Measurements from ENCODE around the gene CXCL10. TPM values are rescaled to one million over a fixed set of nuclear protein-coding genes. Genes with fewer than 3 reads are reported as not detected.
"Not testable (repeated sequence)": the region's sequence is repeated elsewhere in the genome, so short reads cannot be mapped to it uniquely, and the experiment has no call there.

Gene CXCL10
- total RNA-seq, 1 donor from 2014 or later: not detected

DNA sequence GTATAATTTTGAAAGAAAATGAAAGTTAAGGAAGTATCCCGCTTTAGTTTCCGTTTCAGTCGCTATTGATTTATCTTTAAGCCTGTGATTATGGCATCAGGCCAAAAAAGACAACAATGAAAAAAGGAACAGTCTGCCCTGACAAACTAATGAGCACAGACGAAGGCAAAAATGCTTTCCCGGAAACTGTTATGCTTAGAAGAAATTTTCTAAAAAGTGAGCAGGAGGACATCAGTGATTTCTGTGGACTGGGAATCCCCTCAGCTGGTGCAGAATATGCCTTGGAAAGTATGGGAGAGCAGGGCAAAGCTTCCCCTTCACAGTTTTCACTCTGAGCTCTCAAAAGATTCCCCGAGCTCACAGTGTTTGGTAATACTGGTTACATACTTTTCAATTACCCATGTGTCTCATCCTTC is 5.1 kb upstream of the CXCL10 start:
- peak; percentile 3 for DNase-seq (ENCODE audit: low spot score)

DNA sequence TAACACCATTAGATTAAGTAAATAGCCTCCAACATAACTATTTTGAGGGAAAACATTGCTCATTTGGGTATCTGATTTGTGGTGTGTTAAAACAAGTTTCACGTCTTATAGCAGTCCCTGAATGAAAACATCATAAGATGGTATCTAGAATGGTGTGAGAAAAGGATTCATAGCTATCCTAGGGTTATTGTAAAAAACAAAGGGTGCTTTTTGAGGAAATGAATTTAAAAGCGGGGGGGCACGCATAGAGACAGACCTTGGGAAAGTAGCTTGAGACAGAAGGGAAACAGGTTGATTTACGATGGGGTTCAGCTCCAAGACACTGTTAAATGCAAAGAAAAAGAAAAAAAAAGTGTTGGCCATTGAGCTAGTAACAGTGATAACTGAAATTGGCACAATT is 768 bp upstream of the CXCL10 start:
- no peak for DNase-seq (ENCODE audit: low spot score)

DNA sequence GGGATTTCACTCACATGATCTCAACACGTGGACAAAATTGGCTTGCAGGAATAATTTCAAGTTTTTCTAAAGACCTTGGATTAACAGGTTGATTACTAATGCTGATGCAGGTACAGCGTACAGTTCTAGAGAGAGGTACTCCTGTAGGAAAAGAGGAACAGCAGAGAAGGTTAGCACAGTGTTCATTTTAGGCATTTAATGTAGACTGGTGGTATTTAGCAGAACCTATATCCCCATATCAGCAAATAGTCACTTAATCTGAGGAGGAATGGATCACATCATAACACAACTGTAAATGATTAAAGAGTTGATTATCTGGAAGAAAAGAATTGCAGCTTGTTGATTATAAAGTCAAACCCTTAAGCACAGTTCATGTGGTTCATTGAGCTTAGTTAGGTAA is 620 bp downstream of the CXCL10 start:
- no peak for DNase-seq (ENCODE audit: low spot score)

DNA sequence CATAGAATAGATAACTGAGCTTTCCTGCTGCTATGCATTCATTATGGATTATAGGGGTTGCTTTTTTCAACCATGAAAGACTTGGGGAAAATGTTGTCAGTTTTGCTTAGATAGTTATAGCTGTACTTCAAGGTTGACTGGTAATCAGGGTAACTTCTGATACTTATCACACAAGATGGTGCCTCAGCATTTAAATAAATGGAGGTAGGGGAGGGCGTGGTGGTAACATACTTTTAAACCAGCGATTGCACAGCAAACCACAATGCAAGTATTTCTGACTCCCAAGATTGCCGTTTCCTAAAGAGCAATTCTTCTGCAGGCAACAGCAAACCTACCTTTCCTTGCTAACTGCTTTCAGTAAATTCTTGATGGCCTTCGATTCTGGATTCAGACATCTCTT is 1.3 kb downstream of the CXCL10 start:
- DNase-seq (ENCODE audit: low spot score): no peak

DNA sequence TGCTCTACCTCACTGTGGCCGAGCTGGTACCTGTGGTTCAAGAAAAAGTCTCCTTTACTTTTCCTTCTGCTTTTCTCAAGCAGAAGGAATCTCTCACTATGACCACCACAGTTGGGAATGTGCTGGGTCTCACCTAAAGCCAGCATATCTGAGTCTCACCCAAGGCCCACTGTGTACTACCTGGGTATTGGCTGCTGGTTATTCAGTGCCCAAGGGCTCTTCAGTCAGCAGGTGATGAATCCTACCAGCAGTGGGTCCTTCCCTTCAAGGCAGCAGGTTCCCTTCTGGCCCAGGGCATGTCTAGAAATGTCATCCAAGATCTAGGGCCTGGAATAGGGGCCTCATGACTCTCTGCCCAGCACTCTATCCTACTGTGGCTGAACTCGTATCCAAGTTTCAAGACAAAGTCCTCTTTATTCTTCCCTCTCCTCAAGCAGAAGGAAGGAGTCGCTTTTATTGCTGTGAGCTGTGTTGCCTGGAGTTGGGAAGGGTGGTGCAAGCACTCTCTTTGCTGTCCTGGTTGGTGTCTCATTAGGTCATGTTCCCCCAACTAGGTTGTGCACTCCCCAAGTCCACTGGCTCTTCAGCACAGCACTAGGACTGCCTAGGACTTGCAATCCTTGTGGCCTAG is 6.1 kb downstream of the CXCL10 start:
- DNase-seq (ENCODE audit: low spot score): no peak

DNA sequence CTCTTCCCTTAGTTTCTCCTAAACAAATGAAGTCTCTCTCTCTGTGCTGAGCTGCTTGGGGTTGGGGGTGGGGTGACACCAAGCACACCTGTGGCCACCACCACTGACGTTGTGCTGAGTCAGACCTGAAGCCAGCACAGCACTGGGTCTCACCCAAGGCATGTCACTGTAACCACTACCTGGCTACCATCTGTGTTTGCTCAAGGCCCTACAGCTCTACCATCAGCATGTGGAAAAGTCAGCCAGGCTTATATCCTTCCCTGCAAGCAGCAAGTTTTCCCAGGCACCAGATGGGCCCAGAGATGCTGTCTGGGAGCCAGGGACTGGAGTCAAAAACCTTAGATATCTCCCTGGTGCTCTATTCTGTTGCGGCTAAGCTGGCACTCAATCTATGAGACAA is 6.9 kb downstream of the CXCL10 start:
- DNase-seq (ENCODE audit: low spot score): no peak

DNA sequence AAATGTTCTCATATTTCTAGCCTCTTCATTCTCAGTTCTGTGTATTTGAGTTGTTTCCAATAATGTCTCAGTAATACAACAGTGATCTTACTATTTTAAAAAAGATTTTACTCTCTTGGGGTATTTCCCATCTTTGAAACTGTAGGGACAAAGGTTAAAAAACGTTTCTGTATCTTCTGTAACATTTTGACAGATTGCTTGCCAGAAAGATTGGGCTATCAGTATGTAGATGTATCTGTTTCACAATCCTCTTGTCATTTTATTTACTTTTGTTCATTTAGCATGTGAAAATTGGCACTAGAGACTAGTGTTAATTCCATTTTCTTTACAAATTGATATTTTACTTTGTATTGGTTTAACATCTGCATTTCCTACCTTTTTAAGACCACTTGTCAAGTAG is 9.8 kb downstream of the CXCL10 start:
- DNase-seq (ENCODE audit: low spot score): no peak

DNA sequence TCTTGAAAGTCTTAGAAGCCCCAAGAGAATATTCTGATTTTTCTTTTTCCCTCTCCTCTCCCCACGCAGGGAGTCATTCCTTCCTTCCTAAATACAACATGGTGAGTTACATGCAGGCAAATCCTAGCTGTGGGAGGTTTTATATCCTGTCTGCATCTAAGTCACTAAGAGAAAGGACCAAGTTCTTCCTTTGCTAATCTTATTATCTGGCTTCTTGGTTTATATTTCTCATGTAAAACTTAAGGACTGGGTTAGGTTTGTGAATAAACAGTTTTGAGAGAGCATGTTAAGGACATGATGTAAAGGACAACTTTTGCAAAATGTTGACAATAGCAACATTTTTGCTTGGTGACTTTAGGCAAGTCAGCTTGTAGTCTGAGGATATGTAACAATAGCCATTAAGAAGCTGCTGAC is 10.9 kb downstream of the CXCL10 start:
- peak; percentile 15 for DNase-seq (ENCODE audit: low spot score)

DNA sequence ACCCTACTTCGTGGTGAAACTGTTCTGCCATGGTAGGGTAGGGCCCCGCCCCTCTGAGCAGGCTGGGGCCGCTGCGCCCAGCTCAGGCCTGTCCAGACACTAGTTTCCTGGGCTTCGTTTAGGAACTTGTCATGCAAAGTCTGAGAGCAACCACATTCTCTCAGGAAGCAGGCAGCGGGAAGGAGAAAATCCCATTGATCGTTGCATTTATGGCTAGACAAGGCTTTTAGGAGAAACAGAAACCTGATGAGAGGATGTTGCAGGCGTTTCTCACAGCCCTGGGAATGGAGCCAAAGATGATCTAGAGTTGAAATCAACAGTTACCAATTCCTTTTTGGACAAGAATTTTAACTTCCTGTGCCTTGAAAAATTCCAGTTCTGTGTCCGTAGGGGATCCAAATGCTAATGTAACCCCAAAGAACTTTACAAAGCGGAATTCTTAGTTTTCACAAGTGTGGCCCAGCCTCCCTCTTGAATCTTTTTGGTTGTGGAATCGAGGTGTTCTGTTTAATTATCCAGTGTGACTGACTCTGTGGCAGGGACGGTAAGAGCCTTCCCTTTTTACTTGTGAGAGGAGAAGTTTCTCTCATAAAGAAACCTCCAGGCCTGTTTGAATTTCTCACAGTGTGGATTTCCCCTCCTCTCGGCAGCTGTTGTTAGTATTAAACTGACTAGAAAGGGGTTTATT is 11.5 kb downstream of the CXCL10 start:
- peak; percentile 85 for DNase-seq (ENCODE audit: low spot score)

DNA sequence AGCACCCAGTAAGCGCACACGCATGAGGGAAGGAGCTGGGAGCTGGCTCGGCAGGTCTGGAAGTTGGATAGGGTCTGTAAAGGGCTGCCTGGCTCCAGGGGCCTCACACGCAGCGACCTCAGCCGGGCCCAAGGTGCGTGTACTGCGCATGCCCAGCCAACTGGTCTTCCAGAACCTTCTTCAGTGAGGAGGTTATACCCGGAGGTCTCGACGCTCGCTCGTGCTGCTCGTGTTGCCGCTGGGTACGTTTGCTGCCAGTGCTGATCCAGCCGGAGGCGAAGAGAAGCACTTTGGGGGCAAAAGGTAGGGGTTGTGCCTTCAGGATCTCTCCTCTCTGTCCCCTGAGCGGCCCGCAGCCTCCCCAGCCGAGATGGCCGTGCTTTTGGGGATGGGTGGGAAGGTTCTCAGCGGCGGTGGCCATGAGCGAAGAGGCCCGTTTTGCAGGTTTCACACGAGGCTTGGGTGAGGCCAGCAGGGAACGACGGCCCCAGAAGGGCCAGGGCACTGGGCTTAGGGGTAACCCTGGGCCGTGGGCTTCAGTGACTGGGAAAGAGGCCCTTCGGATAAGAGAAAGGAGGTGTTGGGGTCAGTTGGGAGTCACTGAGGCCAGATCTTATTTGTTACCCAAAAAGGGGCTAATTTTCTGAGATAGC is 12.2 kb downstream of the CXCL10 start:
- no peak for DNase-seq (ENCODE audit: low spot score)

DNA sequence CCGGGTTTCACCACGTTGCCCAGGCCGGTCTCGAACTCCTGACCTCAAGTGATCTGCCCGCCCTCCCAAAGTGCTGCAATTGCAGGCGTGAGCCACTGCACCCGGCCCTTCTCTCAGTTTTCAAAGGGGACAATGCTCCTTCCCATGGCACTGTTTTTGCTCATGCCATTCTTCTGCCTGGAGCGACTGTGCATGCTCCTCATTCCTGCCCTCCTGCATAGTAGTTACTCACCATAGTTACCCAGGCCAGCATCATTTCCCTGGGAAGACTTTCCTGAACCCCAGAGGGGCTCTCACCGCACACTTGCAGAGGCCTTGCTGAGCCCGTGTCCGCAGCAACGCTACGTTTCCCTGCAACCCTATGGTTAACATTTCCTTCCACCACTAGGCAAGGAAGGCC is 12.7 kb downstream of the CXCL10 start:
- no peak for DNase-seq (ENCODE audit: low spot score)

DNA sequence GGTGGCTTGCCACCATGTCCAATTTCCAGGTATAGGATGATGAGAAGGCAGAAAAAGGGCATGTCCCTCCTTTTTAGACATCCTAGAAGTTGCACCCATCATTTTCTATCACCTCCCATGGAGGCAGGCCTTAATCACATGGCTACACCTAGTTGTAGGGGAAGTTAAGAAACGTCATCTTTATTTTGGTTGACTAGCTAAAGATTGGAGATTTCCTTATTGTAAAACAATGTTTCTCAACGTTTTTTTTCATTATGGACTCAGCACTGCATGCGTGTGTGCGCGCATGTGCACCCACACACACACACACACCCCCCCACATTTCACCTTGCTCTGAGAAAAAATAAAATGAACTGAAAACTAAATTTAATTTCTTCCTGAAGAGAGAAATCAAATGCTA is 14.0 kb downstream of the CXCL10 start:
- no peak for DNase-seq (ENCODE audit: low spot score)

DNA sequence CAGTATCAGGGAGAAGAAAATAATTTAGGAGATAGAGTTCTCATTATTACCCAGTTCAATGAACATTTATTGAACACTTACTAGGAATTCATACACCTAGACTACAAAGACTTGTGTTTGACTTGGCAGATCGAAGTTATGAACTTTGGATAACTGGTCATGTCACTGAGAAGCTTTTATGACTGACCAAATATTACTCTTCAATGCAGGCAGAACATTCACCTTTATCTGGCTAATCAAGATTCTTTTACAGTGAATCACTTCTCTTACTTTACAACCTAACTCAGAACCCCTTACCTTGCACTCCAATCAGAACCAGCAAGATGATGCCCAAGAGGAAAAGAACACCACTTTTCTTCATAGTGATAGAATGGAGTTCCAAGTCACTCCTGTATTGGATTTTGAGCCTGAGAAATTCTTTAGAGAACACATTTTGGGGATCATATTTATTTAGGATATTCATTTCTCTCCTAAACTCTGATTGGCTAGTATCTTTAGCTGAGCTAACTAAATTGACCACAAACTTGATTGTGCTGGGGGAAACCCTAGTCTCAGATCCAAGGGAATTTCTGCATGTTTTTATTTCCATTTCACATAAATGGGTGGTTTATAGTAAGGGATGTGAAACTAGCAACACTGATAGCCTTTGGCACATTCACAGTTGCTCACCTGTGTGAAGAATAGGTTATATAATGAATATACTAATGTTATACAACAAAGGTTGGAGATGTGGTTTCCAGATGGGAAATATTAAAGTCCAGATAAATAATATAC is 16.0 kb downstream of the CXCL10 start, which contains the start of gene CXCL9:
Gene CXCL9, minus strand, starts transcription at position 421 of the 774 bp plus-strand sequence. Its CDS starts 60 bp downstream, at position 361.
- DNase-seq (ENCODE audit: low spot score): no peak

DNA sequence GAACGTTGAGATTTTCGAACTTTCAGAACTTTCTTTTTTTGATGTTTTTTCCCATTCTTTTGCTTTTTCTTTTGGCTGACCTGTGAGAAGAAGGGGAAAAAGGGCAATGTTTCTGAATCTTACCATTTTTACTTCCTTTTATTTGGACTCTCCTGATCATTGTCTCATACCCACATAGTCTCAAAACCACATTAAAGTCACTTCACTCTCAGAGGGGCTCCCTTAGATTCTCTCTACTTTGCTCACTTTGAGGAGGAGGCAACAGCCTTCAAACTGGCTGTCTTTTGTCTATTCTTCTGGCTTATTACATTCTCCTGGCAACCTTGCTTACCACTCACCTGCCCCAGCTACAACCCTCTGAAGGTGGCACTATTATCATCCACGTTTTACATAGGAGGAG is 19.7 kb downstream of the CXCL10 start:
- no peak for DNase-seq (ENCODE audit: low spot score)

DNA sequence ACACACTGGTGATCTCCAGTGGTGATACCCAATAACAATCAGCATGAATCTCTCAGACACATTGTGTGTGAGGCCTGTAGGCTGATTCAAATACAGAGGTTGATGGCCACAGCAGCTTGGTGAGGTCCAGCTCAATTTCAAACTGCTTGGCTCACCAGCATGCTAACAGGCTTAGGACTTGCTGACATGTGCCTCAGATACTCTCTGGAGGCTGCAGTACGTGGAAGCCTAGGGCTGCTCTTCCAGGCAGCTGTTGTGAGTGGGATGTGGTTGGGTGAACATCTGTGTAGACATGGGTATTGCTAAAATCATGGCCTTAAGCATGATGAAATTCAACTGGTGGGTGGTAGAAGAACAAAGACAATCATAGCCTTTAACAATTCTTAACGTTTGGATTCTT is 20.3 kb downstream of the CXCL10 start:
- DNase-seq (ENCODE audit: low spot score): no peak

DNA sequence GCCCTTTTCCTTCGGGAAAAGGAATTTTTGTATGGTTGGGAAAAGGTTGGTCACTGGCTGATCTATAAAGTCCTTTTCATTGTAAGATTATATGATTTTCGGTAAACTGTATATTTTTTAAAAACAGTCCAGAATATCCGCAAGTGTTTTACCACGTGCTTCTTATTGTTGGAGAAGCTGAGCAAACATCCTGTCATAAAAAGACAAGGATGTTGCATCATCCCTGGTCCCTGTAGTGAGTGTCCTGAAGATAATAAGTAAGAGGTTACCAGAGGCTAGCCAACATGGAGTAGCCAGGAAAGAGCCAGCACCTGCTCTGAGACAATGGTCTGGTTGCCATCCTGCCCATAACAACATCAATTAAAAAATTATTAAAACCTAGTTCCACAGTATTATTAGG is 21.1 kb downstream of the CXCL10 start:
- DNase-seq (ENCODE audit: low spot score): no peak

DNA sequence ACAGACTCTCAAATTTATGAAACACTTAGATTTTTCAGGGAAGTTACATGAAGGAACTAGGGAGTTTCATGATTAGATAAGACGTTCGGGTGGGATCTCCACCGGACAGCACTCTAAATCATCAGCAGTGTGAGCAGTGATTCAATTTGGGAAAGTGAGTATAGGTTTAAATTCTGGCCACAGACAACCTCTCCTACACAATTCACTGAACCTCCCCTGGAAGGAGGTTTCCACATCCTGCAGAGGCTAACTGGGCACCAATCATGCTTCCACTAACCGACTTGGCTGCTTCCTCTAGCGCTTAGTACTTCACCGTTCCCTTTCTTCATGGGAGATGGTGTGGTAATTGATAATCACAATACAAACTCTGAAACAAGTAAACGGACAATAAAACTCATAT is 21.6 kb downstream of the CXCL10 start:
- no peak for DNase-seq (ENCODE audit: low spot score)

DNA sequence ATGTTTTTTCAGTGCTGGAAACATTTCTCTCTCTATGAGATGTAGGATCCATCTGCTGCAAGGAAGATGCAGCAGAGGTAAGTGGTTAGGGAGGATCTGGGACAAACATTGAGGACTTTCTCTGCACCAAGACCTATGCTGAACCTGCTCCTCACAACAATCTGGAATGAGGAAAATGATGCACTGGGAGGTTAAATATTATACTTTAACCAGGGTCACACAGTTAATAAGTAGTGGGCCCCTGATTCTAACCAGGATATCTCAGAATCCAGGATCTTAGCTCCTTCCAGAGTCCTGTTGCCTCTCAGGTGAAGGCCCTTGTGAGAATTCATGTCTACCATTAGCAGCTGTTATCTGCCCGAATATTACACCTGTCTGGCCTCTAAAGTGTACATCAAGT is 23.0 kb downstream of the CXCL10 start:
- no peak for DNase-seq (ENCODE audit: low spot score)

DNA sequence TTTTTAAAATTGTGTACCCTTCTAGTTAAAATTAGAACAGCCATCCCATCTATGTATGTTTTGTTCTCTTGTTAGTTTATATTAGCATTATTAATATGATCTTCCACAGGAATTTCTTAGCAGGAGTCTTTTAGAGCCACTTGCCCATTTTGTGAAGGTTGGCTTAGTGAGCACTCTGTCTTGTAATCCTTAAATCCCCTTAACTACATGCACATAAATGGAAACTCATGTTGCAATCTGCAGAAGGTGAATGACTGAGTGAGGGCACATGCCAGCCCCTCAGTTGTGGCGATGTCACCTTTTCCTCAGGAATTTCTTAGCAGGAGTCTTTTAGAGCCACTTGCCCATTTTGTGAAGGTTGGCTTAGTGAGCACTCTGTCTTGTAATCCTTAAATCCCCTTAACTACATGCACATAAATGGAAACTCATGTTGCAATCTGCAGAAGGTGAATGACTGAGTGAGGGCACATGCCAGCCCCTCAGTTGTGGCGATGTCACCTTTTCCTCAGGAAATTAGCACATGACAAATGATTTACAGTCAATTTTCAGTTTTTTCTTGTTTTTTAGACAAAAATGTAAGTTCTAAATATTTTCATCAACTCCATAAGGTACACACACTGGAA is 24.7 kb downstream of the CXCL10 start:
- not testable (repeated sequence) for DNase-seq (ENCODE audit: low spot score)

DNA sequence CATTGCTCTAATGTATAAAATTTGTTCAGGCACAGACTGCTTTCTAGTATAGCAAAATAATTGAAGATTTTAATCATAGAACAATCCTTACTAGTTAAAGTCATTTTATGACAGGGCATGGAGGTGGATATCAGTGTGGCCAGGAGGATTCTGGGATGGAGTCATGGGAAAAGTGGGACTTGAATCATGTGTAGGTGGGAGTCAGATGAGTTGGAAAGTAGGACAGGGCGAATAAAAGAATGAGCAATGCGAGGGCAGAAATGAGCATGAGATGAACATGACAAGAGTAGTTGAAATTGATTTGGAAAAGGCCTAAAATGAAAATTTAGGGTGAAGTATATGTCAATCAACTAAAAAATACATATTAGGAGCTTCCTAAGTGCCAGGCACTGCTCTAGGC is 25.4 kb downstream of the CXCL10 start:
- no peak for DNase-seq (ENCODE audit: low spot score)

DNA sequence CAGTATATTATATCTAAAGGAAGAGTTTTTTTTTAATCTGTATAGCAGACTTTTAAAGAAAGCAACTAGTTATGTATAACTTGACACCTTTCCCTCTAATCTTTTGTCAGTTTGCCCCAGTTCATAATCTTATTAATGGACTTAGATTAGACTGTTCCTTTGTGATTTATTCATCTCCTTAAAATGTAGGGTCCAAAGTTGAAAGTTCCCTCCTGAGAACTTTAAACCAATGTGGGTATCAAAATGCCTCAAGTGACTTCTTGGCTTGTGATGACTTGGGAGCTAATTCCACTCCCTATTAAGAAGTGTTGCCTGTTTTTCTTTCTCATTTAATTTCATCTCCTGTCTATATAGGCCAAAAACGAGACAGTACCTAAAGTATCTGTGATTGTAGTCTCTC is 26.2 kb downstream of the CXCL10 start:
- DNase-seq (ENCODE audit: low spot score): no peak

DNA sequence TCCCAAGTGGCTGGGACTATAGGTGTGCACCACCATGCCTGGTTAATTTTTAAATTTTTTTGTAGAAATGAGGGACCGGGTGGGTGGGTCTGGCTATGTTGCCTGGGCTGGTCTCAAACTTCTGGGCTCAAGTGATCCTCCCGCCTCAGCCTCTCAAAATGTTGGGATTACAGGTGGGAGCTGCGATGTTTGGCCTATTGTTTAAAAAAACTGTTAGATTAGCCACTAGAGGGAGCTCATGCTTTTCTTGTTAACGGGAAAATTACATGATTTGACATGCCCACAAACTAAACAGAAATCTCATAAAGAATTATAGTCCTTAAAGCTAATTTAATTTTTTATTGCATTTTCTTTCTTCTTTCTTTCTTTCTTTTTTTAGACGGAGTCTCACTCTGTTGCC is 27.6 kb downstream of the CXCL10 start:
- DNase-seq (ENCODE audit: low spot score): peak; percentile 38
